ENCODE measurements around the gene SCGB1A1.

The SCGB1A1 gene

GRCh38 chr11:62398011-62398994, 20.5 kb upstream of the SCGB1A1 start:
- no peak for DNase-seq (ENCODE audit: low read depth)

- DNase-seq (ENCODE audit: low read depth), result no peak
These were observed 19.5 kb upstream of the SCGB1A1 start for GRCh38 chr11:62399172-62399877.

- DNase-seq (ENCODE audit: low read depth), result no peak
These were observed 19.0 kb upstream of the SCGB1A1 start for GRCh38 chr11:62399878-62400266.

GRCh38 chr11:62400281-62400680, 18.6 kb upstream of the SCGB1A1 start:
- no peak for DNase-seq (ENCODE audit: low read depth)

- no peak for DNase-seq (ENCODE audit: low read depth)
These were observed 18.1 kb upstream of the SCGB1A1 start for GRCh38 chr11:62400760-62401159.

- no peak for DNase-seq (ENCODE audit: low read depth)
These were observed 17.5 kb upstream of the SCGB1A1 start for GRCh38 chr11:62401356-62401755.

GRCh38 chr11:62401811-62402210, 17.0 kb upstream of the SCGB1A1 start:
- DNase-seq (ENCODE audit: low read depth), result no peak

GRCh38 chr11:62402226-62402959, 16.4 kb upstream of the SCGB1A1 start:
- DNase-seq (ENCODE audit: low read depth), result peak; percentile 39

- DNase-seq (ENCODE audit: low read depth), result no peak
These were observed 15.7 kb upstream of the SCGB1A1 start for GRCh38 chr11:62402960-62403730.

- no peak for DNase-seq (ENCODE audit: low read depth)
These were observed 14.4 kb upstream of the SCGB1A1 start for GRCh38 chr11:62404435-62404834.

- no peak for DNase-seq (ENCODE audit: low read depth)
These were observed 13.9 kb upstream of the SCGB1A1 start for GRCh38 chr11:62404901-62405300.

- DNase-seq (ENCODE audit: low read depth), result no peak
These were observed 12.8 kb upstream of the SCGB1A1 start for GRCh38 chr11:62406034-62406433.

- DNase-seq (ENCODE audit: low read depth), result no peak
These were observed 9.0 kb upstream of the SCGB1A1 start for GRCh38 chr11:62409831-62410230.

GRCh38 chr11:62410972-62411371, 7.9 kb upstream of the SCGB1A1 start:
- no peak for DNase-seq (ENCODE audit: low read depth)

GRCh38 chr11:62411524-62411923, 7.3 kb upstream of the SCGB1A1 start:
- no peak for DNase-seq (ENCODE audit: low read depth)

GRCh38 chr11:62413060-62413696, 5.7 kb upstream of the SCGB1A1 start:
- no peak for DNase-seq (ENCODE audit: low read depth)

- no peak for DNase-seq (ENCODE audit: low read depth)
These were observed 2.2 kb upstream of the SCGB1A1 start for GRCh38 chr11:62416596-62416995.

GRCh38 chr11:62418136-62418535, 697 bp upstream of the SCGB1A1 start:
- no peak for DNase-seq (ENCODE audit: low read depth)

- no peak for DNase-seq (ENCODE audit: low read depth)
These were observed 589 bp downstream of the SCGB1A1 start for GRCh38 chr11:62419314-62419929.

GRCh38 chr11:62419943-62420342, 1.1 kb downstream of the SCGB1A1 start:
- no peak for DNase-seq (ENCODE audit: low read depth)

- no peak for DNase-seq (ENCODE audit: low read depth)
These were observed 2.0 kb downstream of the SCGB1A1 start for GRCh38 chr11:62420882-62421281.

All from activated T-cell treated with anti-CD3 and anti-CD28 coated beads for 48 hours (primary cell).